Measurements from ENCODE around the gene COL17A1. TPM values are rescaled to one million over a fixed set of nuclear protein-coding genes. Genes with fewer than 3 reads are reported as not detected.

The COL17A1 gene
- total RNA-seq, 1 donor from 2014 or later, result 4.2 TPM

DNA sequence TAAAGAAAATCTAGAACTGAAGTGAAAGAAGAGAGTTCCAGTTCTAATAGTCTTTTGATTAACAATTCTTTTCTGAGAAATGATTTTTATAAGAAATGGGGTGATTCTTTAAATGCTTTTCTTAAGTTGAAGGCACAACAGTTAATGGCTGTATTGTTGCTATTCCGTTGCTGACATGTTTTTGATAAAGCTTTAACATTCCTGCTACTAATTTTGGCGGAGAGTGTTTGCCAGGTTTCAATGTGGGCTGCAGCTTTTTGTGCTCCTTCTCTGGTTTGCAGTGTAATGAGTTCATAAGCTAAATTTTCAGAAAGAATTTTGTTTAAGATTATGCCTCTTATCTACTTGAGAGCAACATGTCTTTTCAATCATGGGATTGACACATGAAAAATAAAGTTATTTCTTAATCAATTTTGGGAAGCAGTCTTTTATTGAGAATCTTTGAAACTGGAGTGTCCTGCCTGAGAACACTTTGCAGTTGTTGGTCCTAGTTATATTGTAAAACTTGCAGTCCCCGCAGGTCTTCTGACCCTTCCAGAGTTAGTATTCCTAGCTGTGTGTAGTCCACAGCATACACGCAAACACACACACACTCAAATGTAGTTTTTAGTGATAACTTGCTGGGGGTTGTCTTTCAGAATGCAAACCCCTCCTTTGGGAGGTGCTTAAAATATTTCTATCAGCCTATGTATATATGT is 56.7 kb downstream of the COL17A1 start:
- H3K9me3 Mint-ChIP-seq (ENCODE audit: unreplicated experiment), result no peaks in the 10 kb centered on the region
- TF ChIP-seq, protein P1, sequence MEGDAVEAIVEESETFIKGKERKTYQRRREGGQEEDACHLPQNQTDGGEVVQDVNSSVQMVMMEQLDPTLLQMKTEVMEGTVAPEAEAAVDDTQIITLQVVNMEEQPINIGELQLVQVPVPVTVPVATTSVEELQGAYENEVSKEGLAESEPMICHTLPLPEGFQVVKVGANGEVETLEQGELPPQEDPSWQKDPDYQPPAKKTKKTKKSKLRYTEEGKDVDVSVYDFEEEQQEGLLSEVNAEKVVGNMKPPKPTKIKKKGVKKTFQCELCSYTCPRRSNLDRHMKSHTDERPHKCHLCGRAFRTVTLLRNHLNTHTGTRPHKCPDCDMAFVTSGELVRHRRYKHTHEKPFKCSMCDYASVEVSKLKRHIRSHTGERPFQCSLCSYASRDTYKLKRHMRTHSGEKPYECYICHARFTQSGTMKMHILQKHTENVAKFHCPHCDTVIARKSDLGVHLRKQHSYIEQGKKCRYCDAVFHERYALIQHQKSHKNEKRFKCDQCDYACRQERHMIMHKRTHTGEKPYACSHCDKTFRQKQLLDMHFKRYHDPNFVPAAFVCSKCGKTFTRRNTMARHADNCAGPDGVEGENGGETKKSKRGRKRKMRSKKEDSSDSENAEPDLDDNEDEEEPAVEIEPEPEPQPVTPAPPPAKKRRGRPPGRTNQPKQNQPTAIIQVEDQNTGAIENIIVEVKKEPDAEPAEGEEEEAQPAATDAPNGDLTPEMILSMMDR (IDR thresholded peaks at IDR 0.05; ENCODE audit: unreplicated experiment), result no peak
- peaks cover 27% of the 10 kb centered on the region for H3K4me1 Mint-ChIP-seq (ENCODE audit: unreplicated experiment)
- H3K27ac Mint-ChIP-seq (ENCODE audit: unreplicated experiment), result no peak overlapping the region
- H3K36me3 Mint-ChIP-seq (ENCODE audit: low read depth, unreplicated experiment), result peaks cover 13% of the 10 kb centered on the region
- H3K4me3 Mint-ChIP-seq (ENCODE audit: unreplicated experiment), result no peak overlapping the region
- peaks cover 5% of the 10 kb centered on the region for H3K27me3 Mint-ChIP-seq (ENCODE audit: unreplicated experiment)
- DNase-seq (ENCODE audit: low spot score), result no peak

DNA sequence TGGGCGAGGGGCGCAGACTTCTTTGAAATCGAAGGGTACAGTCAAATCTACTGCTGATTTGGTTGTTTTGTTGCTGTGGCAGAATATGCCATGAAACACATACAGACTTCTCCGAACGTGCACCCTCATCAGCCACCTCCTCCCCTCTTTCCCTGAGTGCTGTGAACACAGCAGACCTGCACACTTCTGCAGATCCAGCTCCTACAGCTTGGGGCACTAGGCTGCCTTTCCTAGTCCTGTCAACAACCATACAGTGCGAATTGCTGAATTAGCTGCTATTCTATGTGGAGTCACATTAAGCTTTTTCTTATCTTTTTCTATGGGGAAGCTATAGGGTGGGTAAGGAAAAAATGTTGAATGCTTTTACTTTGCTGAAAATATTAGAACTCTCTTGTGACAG is 57.5 kb downstream of the COL17A1 start:
- peaks cover 7% of the 10 kb centered on the region for H3K27me3 Mint-ChIP-seq (ENCODE audit: unreplicated experiment)
- H3K4me1 Mint-ChIP-seq (ENCODE audit: unreplicated experiment), result peaks cover 33% of the 10 kb centered on the region
- H3K36me3 Mint-ChIP-seq (ENCODE audit: low read depth, unreplicated experiment), result peaks cover 20% of the 10 kb centered on the region
- TF ChIP-seq, protein P1 (IDR thresholded peaks at IDR 0.05; ENCODE audit: unreplicated experiment), result no peak
- DNase-seq (ENCODE audit: low spot score), result peak; percentile 38
- H3K4me3 Mint-ChIP-seq (ENCODE audit: unreplicated experiment), result no peak overlapping the region
- H3K27ac Mint-ChIP-seq (ENCODE audit: unreplicated experiment), result no peak overlapping the region
- no peaks in the 10 kb centered on the region for H3K9me3 Mint-ChIP-seq (ENCODE audit: unreplicated experiment)

DNA sequence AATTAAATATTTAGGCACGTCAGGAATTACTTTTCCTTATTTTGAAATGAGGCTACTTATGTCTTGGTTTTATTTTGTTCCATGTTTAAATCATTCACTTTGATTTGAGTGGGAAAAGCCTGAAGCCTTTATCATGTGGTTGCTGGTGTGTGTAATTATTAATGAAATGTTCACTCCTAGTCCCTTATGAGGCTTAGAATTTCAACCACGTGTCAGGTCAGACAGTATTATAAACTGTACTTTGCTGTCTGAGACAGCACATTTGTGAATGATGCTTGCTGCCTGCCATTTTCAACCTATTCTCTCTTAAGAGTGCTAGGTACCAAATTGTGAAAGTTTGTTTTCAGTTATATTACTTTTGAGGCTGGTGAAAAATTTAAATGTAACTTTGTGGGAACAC is 58.9 kb downstream of the COL17A1 start:
- TF ChIP-seq, protein P1 (IDR thresholded peaks at IDR 0.05; ENCODE audit: unreplicated experiment), result no peak
- H3K4me1 Mint-ChIP-seq (ENCODE audit: unreplicated experiment), result peaks cover 33% of the 10 kb centered on the region
- H3K27me3 Mint-ChIP-seq (ENCODE audit: unreplicated experiment), result peaks cover 3% of the 10 kb centered on the region
- H3K36me3 Mint-ChIP-seq (ENCODE audit: low read depth, unreplicated experiment), result peaks cover 25% of the 10 kb centered on the region
- H3K27ac Mint-ChIP-seq (ENCODE audit: unreplicated experiment), result no peak overlapping the region
- no peaks in the 10 kb centered on the region for H3K9me3 Mint-ChIP-seq (ENCODE audit: unreplicated experiment)
- DNase-seq (ENCODE audit: low spot score), result no peak
- H3K4me3 Mint-ChIP-seq (ENCODE audit: unreplicated experiment), result no peak overlapping the region

DNA sequence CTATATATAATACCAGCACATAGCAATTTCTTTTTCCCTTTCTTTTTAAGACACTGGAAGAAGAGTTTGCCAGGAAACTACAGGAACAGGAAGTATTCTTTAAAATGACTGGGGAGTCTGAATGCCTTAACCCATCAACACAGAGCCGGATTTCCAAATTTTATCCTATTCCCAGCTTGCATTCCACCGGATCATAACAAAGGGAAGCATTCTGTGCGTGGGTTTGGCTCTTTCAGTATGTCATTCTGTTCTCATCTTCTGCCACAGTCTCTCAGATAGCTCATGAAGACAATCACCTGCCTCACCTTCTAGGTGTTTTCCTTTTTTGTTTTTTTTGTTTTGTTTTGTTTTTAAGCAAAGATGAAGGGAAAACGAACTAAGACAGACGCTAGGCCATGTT is 60.2 kb downstream of the COL17A1 start:
- Mint-ChIP-seq H3K4me3 (ENCODE audit: unreplicated experiment) (no peak overlapping the region), H3K27me3 (ENCODE audit: unreplicated experiment) (peaks cover 3% of the 10 kb centered on the region), H3K9me3 (ENCODE audit: unreplicated experiment) (no peaks in the 10 kb centered on the region), H3K27ac (ENCODE audit: unreplicated experiment) (peak overlapping the region; percentile 96), H3K4me1 (ENCODE audit: unreplicated experiment) (peaks cover 37% of the 10 kb centered on the region), H3K36me3 (ENCODE audit: low read depth, unreplicated experiment) (peaks cover 32% of the 10 kb centered on the region)
- TF ChIP-seq, protein P1 (IDR thresholded peaks at IDR 0.05; ENCODE audit: unreplicated experiment), result no peak
- DNase-seq (ENCODE audit: low spot score), result no peak

DNA sequence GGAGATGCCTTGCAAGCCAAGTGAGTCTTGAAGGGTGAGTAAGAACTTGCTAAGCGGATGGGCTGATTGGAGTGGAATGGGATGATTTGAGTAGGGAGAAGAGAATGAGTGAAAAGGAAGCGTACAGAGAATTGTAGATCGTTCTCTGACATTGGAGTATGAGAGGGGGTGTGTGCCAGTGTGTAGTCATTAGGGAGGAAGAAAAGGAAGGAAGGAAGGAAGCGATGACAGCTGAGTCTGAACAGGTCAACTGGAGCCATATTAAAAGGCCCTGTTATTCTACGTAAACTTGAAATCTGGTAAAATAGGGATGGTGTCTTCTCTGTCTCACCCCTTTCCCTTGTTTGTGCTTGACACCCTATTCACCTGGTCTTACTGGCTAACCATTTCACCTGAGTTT is 63.7 kb downstream of the COL17A1 start:
- Mint-ChIP-seq H3K36me3 (ENCODE audit: low read depth, unreplicated experiment) (peaks cover 32% of the 10 kb centered on the region), H3K27ac (ENCODE audit: unreplicated experiment) (peak overlapping the region; percentile 1), H3K9me3 (ENCODE audit: unreplicated experiment) (no peaks in the 10 kb centered on the region), H3K4me1 (ENCODE audit: unreplicated experiment) (peaks cover 34% of the 10 kb centered on the region), H3K27me3 (ENCODE audit: unreplicated experiment) (peaks cover 3% of the 10 kb centered on the region), H3K4me3 (ENCODE audit: unreplicated experiment) (no peak overlapping the region)
- TF ChIP-seq, protein P1 (IDR thresholded peaks at IDR 0.05; ENCODE audit: unreplicated experiment), result no peak
- DNase-seq (ENCODE audit: low spot score), result no peak
